Left colon (tissue), 2 donors: ENCODE data around the gene CMC4. TPM values are rescaled to one million over a fixed set of nuclear protein-coding genes. Genes with fewer than 3 reads are reported as not detected.

Experiments
- ATAC-seq: fragments of 200-7000 bp; cut with Tn5 transposase; one replicate; pipeline ENCODE4 v1.9.1; 2020; ENCODE audit warnings: mild to moderate bottlenecking, moderate library complexity
- DNase-seq, 2 donors: peaks; one replicate each; pipeline ENCODE4 v3.0.0-alpha.2; 2020
- intact Hi-C, 2 donors: fragments of 100-400 bp; cut with DNase I in 1 of 2; cut with micrococcal nuclease in 1 of 2; formaldehyde crosslinking; loops; one replicate each; pipeline versions ENCODE4 v1.11.2 to v1.14.0; 2022; cut with DNase I, micrococcal nuclease
- long read RNA-seq: library from polyadenylated mRNA; unstranded; transcript quantifications from one replicate; pipeline ENCODE4 v2.0.0, GENCODE V29; 2021
- total RNA-seq, 2 donors: library from RNA; stranded (reverse); fragmentation: NEBNext Ultra II Directional; extraction: Animal tissue kit (Norgen Biotek cat#: 25700); gene quantifications; one replicate each; pipeline ENCODE4 v1.2.1, GENCODE V29; 2021
- donor health status: DM: no; HTN: no; CAD: no.
- donor health status: DM: yes; HTN: yes; CAD: no.

The CMC4 gene
- total RNA-seq: 1 to 10 TPM; 3.5 to 4.0 TPM
- long read RNA-seq, transcript CMC4-202 (3 exons, 1,107 nt): major isoform, 12 of 14 reads
- long read RNA-seq, partial matches to known transcripts: 0 of 14 reads
- long read RNA-seq, other reads (novel, unspliced or antisense): 2 of 14 reads

- intact Hi-C loops: no loop called here
- DNase-seq: peak; percentile 81
These were observed at the start of gene CMC4, which contains the start of the genes BRCC3 and MTCP1 for GRCh38 chrX:155070975-155071693. Gene CMC4 (minus strand): TSS chrX:155071136. CDS start chrX:155064023, 7,113 bp downstream. Gene BRCC3 (plus strand): TSS chrX:155071508. CDS start chrX:155071528, 20 bp downstream. Gene MTCP1 (minus strand): TSS chrX:155071136. CDS start chrX:155066010, 5,126 bp downstream.

GRCh38 chrX:155115174-155115819 lies 44.4 kb upstream of the CMC4 start:
- intact Hi-C loops: no loop called here
- ATAC-seq (no peak), DNase-seq (no peak)

More at GRCh38 chrX:155070975-155071693, at the start of gene CMC4, which contains the start of the genes BRCC3 and MTCP1:
- peak; percentile 87 for ATAC-seq

- ATAC-seq: no peak
- DNase-seq: no peak
- intact Hi-C loops: no loop called here
These were observed 42.2 kb upstream of the CMC4 start for GRCh38 chrX:155113097-155113496.

- intact Hi-C loops: no loop called here
- DNase-seq (no peak), ATAC-seq (no peak)
These were observed 41.2 kb upstream of the CMC4 start for GRCh38 chrX:155112171-155112570.

- ATAC-seq (no peak), DNase-seq (no peak)
- intact Hi-C loops: no loop called here
These were observed 37.5 kb upstream of the CMC4 start for GRCh38 chrX:155108427-155108826.

- intact Hi-C loops: no loop called here
These were observed 35.0 kb upstream of the CMC4 start for GRCh38 chrX:155105919-155106318.

GRCh38 chrX:155094468-155095061 lies 23.6 kb upstream of the CMC4 start:
- intact Hi-C loops: no loop called here
- peak; percentile 48 for ATAC-seq
- no peak for DNase-seq

More at GRCh38 chrX:155105919-155106318, 35.0 kb upstream of the CMC4 start:
- ATAC-seq: no peak
- DNase-seq: no peak

GRCh38 chrX:155086961-155087735 lies 16.2 kb upstream of the CMC4 start:
- no peak for ATAC-seq
- no peak for DNase-seq
- intact Hi-C loops: no loop called here

GRCh38 chrX:155086202-155086840 lies 15.4 kb upstream of the CMC4 start:
- ATAC-seq: peak; percentile 61
- intact Hi-C loops: no loop called here
- DNase-seq: peak in 1 of 2 donors; percentile 42

- ATAC-seq (peak; percentile 37), DNase-seq (no peak)
- intact Hi-C loops: no loop called here
These were observed 851 bp upstream of the CMC4 start for GRCh38 chrX:155071694-155072280.

GRCh38 chrX:155070663-155070974 lies 317 bp downstream of the CMC4 start:
- peak; percentile 15 for ATAC-seq
- DNase-seq: no peak
- intact Hi-C loops: no loop called here

- intact Hi-C loops: no loop called here
- DNase-seq (no peak), ATAC-seq (no peak)
These were observed 898 bp downstream of the CMC4 start for GRCh38 chrX:155070038-155070437.

- intact Hi-C loops: no loop called here
- ATAC-seq (no peak), DNase-seq (no peak)
These were observed 1.5 kb downstream of the CMC4 start for GRCh38 chrX:155069414-155069813.

GRCh38 chrX:155068165-155068564 lies 2.8 kb downstream of the CMC4 start:
- intact Hi-C loops: no loop called here
- ATAC-seq (no peak), DNase-seq (no peak)

- no peak for DNase-seq
- intact Hi-C loops: no loop called here
- no peak for ATAC-seq
These were observed 5.8 kb downstream of the CMC4 start for GRCh38 chrX:155065035-155065734.

GRCh38 chrX:155061760-155062159 lies 9.2 kb downstream of the CMC4 start:
- no peak for DNase-seq
- intact Hi-C loops: no loop called here
- ATAC-seq: no peak
